Adipose tissue (tissue), 3 donors: Measurements from ENCODE around the gene POU5F1. TPM values are rescaled to one million over a fixed set of nuclear protein-coding genes. Genes with fewer than 3 reads are reported as not detected.

Experiments used
- H3K27ac ChIP-seq: one replicate; pipeline ENCODE4 v1.5.1; 2013; ENCODE audit warnings: low read depth, low read length
- WGBS, 3 donors: extraction: QIAGEN DNeasy Blood & Tissue Kit; methylation state at CpG; one replicate each; pipeline ENCODE4 v1.1.7; 2013; 5-methylcytosine and 5-hydroxymethylcytosine counted together
- polyA plus RNA-seq, 3 donors: library from polyadenylated mRNA; stranded (reverse); fragments of 200-250 nt; gene quantifications; one replicate each; pipeline ENCODE4 v1.2.3, GENCODE V29; 2013
- donor health status: healthy with polysubstance abuse.
- donor health status: Bipolar disorder and iron deficiency.
- donor health status: healthy.

The POU5F1 gene
- polyA plus RNA-seq, 3 donors, result 0.79 to 4.9 (median 1.4) TPM

DNA sequence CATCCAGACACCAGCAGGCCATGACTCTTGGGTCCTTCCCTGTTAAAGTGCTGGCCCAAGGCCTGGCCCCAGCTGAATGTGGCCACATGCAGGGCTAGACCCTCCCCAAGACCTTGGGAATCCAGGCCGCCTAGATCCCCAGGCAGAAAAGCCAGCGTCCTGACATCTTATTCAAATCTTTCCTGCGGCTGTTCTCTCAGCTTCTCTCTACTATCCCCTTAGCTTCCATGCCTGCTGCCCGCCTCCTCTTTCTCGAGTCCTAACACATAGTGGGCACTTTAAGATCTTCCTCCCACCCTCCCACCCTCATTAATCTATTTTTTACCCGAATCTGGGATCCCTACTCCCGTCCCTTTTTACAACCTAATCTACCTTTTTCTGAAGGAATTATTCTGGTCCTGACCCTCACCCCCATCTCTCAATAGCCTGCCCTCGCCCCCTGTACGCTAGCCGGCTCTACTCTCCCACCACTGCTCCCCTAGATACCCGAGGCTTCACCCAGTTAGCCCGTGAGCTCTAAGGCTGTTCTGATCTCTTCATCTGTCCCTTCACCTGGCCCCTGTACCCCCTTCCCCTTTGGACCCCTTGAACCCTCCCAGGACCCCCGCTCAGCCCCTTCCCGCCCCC is 12.9 kb downstream of the POU5F1 start, which contains the start of gene CCHCR1:
Gene CCHCR1 (minus strand): TSS at position 290 of the 627 bp plus-strand sequence. CDS start 202 bp downstream, at position 88.
- no peak within 1 kb of the TSS for H3K27ac ChIP-seq
- 3 to 14% (median 12%) methylated on average over 14 of the region's 14 CpGs for WGBS, 3 donors

DNA sequence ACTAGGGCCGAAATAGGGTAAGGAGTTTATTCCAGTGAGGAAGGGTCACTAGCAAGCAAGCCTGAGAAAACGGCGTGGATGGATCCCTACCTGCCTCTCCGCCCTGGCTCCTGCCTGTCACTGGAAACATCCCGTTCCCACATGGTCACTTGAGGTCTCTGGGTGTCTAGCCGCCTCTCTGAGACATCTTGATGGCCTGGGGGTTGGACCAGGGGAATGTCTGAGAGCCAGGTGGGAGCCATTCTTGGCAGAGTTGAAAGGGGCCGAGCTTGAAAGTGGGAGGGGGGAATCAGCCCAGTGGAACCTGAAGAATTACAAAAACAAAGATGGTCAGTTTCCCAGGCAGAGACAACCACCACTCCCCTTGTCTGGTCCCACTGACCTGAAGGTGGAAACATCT is 13.8 kb downstream of the POU5F1 start:
- H3K27ac ChIP-seq, result no peak overlapping the region
- WGBS, 3 donors, result 91 to 95% (median 94%) methylated on average over 7 of the region's 7 CpGs

DNA sequence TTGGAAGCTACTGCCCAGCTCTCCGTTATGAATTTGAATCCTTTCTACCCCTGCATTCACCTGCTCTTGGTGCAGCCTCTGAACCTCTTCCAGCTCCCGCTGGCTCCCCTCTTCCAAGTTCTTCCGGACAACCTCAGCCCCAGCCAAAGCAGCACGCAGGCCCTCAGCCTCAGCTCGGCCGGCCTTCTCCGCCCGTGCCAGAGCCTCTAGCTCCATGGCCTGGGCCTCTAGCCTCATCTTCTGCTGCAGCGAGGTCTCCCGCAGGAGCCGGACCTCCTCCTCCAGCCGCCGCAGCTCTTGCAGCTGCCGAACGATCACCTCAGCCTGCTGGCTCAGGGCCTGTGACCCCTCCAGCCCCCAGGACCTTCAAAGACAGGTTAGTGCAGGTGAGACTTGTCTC is 16.0 kb downstream of the POU5F1 start:
- 86 to 96% (median 95%) methylated on average over 15 of the region's 15 CpGs for WGBS, 3 donors
- no peak overlapping the region for H3K27ac ChIP-seq

DNA sequence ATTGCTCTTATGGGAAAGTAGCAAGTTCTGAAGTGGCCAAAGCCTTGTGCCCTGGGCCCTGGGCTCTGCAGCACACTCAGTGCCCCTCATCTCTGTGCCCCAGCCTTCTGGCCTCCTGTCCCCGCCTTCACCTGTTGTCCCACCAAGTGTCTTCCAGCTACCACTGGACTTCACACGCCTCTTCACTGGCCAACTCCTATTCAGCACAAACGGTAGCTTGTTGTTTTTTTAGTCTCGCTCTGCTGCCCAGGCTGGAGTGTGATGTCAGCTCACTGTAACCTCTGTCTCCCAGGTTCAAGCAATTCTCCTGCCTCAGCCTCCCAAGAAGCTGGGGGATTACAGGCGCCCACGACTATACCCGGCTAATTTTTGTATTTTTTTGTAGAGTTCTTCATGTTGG is 17.7 kb downstream of the POU5F1 start:
- 85 to 95% (median 92%) methylated on average over 7 of the region's 7 CpGs for WGBS, 3 donors
- H3K27ac ChIP-seq, result no peak overlapping the region

- 86 to 95% (median 88%) methylated on average over 6 of the region's 6 CpGs for WGBS, 3 donors
Measured at GRCh38 chr6:31149827-31150447, 20.5 kb downstream of the POU5F1 start.

DNA sequence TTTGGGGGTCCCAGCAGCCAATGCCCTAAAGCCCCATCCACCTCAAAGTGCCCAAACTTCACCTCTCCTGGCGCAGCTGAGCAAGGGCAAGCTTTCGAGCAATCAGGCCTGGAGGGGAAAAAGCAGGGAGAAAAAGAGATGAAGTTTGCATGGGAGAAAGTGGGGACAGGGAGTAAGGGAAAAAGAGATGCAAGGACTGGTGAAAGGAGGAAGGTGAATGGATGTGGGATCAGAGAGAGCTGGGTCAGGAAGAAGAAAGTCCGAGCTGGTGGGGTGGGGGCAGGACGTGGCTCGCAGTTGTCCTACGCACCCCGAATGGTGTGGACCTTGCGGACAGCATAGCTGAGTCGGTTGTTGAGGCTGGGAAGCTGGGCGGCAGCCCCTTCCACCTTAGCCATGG is 25.1 kb downstream of the POU5F1 start:
- 95 to 97% (median 95%) methylated on average over 10 of the region's 10 CpGs for WGBS, 3 donors
- H3K27ac ChIP-seq, result no peak overlapping the region

More at GRCh38 chr6:31149827-31150447, 20.5 kb downstream of the POU5F1 start:
- no peak overlapping the region for H3K27ac ChIP-seq

DNA sequence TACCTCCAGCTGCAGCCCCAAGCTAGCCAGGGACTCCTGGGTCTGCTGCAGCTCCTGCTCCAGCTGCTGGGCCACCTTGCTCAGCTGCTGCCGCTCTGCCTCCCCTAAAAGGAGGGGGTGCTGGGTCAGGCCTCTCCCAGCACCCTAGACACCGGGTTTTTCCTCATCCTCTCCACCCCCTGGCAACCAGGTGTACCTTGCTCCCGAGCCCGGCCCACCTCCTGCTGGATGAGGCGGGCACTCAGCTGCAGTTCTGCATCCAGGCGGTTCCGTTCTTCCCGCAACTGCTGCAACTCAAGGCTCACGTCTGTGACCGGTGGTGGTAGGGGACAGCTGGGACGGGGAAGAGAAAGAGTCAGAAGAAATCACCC is 25.5 kb downstream of the POU5F1 start:
- H3K27ac ChIP-seq, result no peak overlapping the region
- WGBS, 3 donors, result 76 to 83% (median 78%) methylated on average over 11 of the region's 11 CpGs

DNA sequence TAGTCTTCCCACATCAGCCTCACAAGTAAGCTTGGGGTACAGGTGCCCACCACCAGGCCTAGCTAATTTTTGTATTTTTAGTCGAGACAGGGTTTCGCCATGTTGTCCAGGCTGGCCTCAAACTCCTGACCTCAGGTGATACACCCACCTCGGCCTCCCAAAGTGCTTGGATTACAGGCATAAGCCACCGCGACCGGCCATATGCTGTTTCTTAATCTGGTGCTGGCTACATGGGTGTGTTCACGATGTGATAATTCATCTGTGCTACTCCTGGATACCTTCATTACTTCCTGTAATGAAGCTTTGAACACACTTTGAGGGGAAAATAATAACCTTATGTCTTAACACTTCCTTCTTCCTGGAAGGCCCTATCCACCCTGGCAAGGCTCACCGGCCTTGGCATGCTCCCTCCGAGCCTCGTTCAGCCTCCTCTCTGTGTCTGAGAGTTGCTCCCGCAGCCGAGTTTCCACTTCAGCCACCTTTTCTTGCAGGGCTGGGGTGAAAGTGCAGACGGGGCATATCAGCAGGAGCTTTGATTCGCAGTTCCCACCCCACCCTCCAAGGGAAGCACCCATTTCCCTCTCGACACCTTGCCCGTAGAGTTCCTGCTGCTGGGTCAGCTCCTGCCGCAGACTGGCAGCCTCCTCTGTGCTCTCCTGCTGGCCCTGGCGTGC is 26.0 kb downstream of the POU5F1 start:
- WGBS, 3 donors, result 84 to 90% (median 85%) methylated on average over 18 of the region's 18 CpGs
- H3K27ac ChIP-seq, result no peak overlapping the region

DNA sequence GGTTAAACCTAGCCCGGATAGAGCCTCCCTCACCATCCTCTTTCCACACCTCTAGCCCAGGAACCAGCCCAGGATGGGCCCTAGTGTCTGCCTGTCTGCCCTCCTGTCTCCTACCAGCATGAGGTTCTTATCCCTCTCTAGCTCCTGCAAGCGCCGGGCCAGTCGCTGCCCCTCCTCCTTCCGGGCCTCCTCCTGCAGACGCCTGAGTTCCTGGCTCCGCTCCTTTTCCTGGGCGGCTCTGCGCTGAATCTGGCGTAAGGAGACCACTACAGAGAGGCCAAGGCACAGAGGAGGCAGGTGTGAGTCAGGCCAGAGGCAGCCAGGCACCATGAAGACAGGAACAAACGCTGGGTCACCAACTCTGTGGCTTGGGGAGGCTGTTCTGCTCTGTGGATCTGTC is 27.3 kb downstream of the POU5F1 start:
- 43 to 66% (median 59%) methylated on average over 11 of the region's 11 CpGs for WGBS, 3 donors
- no peak overlapping the region for H3K27ac ChIP-seq

- WGBS, 3 donors, result 57 to 63% (median 58%) methylated on average over 2 of the region's 2 CpGs
- H3K27ac ChIP-seq, result no peak overlapping the region
Measured at GRCh38 chr6:31142361-31142761, 28.1 kb downstream of the POU5F1 start.

- WGBS, 3 donors, result 82 to 86% (median 86%) methylated on average over 15 of the region's 15 CpGs
- no peak overlapping the region for H3K27ac ChIP-seq
Measured at GRCh38 chr6:31140643-31141042, 29.8 kb downstream of the POU5F1 start.

- no peak overlapping the region for H3K27ac ChIP-seq
- 37 to 47% (median 40%) methylated on average over 4 of the region's 4 CpGs for WGBS, 3 donors
Measured at GRCh38 chr6:31139599-31139998, 30.9 kb downstream of the POU5F1 start.

GRCh38 chr6:31138982-31139381 is 31.5 kb downstream of the POU5F1 start, which contains the start of gene PSORS1C2:
PSORS1C2 (minus strand) TSS chr6:31139066; CDS start chr6:31139026, 40 bp downstream.
- H3K27ac ChIP-seq, result no peak within 1 kb of the TSS

DNA sequence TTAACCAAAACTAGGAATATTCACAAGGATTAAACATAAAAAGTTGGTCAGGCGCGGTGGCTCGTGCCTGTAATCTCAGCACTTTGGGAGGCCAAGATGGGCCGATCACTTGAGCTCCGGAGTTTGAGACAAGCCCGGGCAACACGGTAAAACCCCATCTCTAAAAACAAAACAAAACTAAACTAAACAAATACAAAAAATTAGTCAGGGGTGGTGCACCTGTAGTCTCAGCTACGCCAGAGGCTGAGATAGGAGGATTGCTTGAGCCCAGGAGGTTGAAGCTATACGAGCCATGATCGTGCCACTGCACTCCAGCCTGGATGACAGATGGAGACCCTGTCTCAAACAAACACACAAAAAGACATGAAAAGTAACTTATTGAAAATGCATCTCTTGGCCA is 34.8 kb downstream of the POU5F1 start:
- H3K27ac ChIP-seq, result no peak overlapping the region
- 86 to 96% (median 90%) methylated on average over 10 of the region's 10 CpGs for WGBS, 3 donors

More at GRCh38 chr6:31138982-31139381, 31.5 kb downstream of the POU5F1 start, which contains the start of gene PSORS1C2:
- WGBS, 3 donors, result 90 to 94% (median 93%) methylated on average over 4 of the region's 4 CpGs

GRCh38 chr6:31132806-31133205 is 37.7 kb downstream of the POU5F1 start:
- 69 to 82% (median 75%) methylated on average over 6 of the region's 6 CpGs for WGBS, 3 donors

GRCh38 chr6:31131595-31131994 is 38.9 kb downstream of the POU5F1 start:
- H3K27ac ChIP-seq, result no peak overlapping the region
- WGBS, 3 donors, result 74 to 88% (median 82%) methylated on average over 3 of the region's 3 CpGs

More at GRCh38 chr6:31132806-31133205, 37.7 kb downstream of the POU5F1 start:
- no peak overlapping the region for H3K27ac ChIP-seq

DNA sequence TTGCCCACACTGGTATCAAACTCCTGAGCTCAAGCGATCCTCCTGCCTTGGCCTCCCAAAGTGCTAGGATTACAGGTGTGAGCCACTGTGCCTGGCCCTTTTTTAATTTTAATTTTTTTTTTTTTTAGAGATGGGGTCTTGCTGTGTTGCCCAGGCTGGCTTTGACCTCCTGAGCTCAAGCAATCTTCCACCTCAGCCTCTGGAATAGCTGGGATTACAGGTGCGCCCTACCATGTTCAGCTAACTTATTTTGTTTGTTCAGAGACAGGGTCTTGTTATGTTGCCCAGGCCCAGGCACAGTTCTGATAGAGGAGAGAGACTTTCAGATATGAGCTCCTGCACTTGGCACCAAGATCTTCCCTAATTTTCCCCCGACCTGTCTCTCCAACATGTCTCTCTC is 39.7 kb downstream of the POU5F1 start:
- H3K27ac ChIP-seq, result no peak overlapping the region
- WGBS, 3 donors, result 91 to 96% (median 95%) methylated on average over 3 of the region's 3 CpGs

GRCh38 chr6:31129130-31129529 is 41.4 kb downstream of the POU5F1 start:
- 33 to 72% (median 70%) methylated on average over 4 of the region's 4 CpGs for WGBS, 3 donors
- H3K27ac ChIP-seq, result no peak overlapping the region

GRCh38 chr6:31128093-31128676 is 42.3 kb downstream of the POU5F1 start:
- H3K27ac ChIP-seq, result no peak overlapping the region
- 4 to 12% (median 8%) methylated on average over 8 of the region's 8 CpGs for WGBS, 3 donors
